ENCODE measurements around the gene BAIAP3. TPM values are rescaled to one million over a fixed set of nuclear protein-coding genes. Genes with fewer than 3 reads are reported as not detected.

Gene BAIAP3
- total RNA-seq, 1 donor from 2014 or later = 4.2 TPM

- intact Hi-C loops (cut with DNase I) = no loop called here
- H3K4me3 ChIP-seq = no peak overlapping the region
- no peaks in the 10 kb centered on the region for H3K9me3 ChIP-seq
- no peak for DNase-seq (ENCODE audit: extremely low spot score in 2 of 2)
- peaks cover 53% of the 10 kb centered on the region for H3K4me1 ChIP-seq
- H3K36me3 ChIP-seq = peaks cover 0 to 60% of the 10 kb centered on the region in 2 donors
- no peaks in the 10 kb centered on the region for H3K27me3 ChIP-seq
- no peak for TF ChIP-seq POLR2A (IDR thresholded peaks at IDR 0.05)
- no peak overlapping the region for H3K27ac ChIP-seq
Measured at GRCh38 chr16:1313721-1314369, 19.6 kb upstream of the BAIAP3 start.

DNA sequence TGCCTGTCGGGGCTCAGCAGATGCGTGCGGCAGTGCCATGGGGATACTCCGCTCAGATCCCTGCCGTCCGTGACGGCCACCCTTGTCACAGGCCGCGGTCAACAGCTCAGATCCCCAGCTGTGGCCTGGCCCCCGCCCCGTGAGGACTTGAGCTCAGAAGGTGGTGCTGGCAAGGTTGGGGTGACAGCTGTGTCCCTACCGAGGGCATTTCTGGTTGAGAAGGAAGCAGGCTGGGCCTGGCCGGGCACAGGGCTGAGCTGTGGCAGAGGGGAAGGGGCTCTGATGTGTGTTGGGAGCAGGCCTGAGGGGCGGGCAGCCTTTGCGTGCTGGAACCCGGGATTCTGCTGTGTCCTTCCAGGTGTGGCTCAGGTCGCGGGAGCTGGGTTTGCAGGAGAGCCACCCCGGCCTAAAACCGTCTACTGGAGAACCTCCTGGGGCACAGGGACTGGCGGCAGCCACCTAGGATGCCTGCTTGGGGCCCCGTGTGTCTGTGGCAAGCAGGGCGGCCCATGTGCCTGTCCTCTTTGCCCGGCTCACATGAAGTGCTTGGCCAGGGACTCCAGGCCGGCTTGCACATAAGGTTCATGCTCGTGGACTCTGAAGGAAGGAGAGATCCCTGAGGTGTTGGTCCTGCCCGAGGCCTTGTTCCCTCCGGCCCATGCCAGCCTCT is 18.9 kb upstream of the BAIAP3 start:
- peaks cover 53% of the 10 kb centered on the region for H3K4me1 ChIP-seq
- H3K9me3 ChIP-seq = no peaks in the 10 kb centered on the region
- no peaks in the 10 kb centered on the region for H3K27me3 ChIP-seq
- H3K27ac ChIP-seq = no peak overlapping the region
- TF ChIP-seq, protein P1, sequence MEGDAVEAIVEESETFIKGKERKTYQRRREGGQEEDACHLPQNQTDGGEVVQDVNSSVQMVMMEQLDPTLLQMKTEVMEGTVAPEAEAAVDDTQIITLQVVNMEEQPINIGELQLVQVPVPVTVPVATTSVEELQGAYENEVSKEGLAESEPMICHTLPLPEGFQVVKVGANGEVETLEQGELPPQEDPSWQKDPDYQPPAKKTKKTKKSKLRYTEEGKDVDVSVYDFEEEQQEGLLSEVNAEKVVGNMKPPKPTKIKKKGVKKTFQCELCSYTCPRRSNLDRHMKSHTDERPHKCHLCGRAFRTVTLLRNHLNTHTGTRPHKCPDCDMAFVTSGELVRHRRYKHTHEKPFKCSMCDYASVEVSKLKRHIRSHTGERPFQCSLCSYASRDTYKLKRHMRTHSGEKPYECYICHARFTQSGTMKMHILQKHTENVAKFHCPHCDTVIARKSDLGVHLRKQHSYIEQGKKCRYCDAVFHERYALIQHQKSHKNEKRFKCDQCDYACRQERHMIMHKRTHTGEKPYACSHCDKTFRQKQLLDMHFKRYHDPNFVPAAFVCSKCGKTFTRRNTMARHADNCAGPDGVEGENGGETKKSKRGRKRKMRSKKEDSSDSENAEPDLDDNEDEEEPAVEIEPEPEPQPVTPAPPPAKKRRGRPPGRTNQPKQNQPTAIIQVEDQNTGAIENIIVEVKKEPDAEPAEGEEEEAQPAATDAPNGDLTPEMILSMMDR (IDR thresholded peaks at IDR 0.05) = no peak
- TF ChIP-seq POLR2AphosphoS5 (IDR thresholded peaks at IDR 0.05; ENCODE audit: insufficient read depth in 1 of 2, low read depth in 1 of 2) = no peak
- no peak for TF ChIP-seq POLR2A (IDR thresholded peaks at IDR 0.05)
- peaks cover 0 to 67% of the 10 kb centered on the region in 2 donors for H3K36me3 ChIP-seq
- DNase-seq (ENCODE audit: extremely low spot score in 2 of 2) = no peak
- H3K4me3 ChIP-seq = no peak overlapping the region
- intact Hi-C loops (cut with DNase I) = no loop called here

- H3K9me3 ChIP-seq = no peaks in the 10 kb centered on the region
- peaks cover 50% of the 10 kb centered on the region for H3K4me1 ChIP-seq
- H3K27ac ChIP-seq = no peak overlapping the region
- no peak for DNase-seq (ENCODE audit: extremely low spot score in 2 of 2)
- intact Hi-C loops (cut with DNase I) = no loop called here
- peaks cover 0 to 75% of the 10 kb centered on the region in 2 donors for H3K36me3 ChIP-seq
- TF ChIP-seq POLR2A (IDR thresholded peaks at IDR 0.05) (no peak), POLR2AphosphoS5 (IDR thresholded peaks at IDR 0.05; ENCODE audit: insufficient read depth in 1 of 2, low read depth in 1 of 2) (no peak)
- TF ChIP-seq, protein P1 (IDR thresholded peaks at IDR 0.05) = no peak
- H3K4me3 ChIP-seq = no peak overlapping the region
- H3K27me3 ChIP-seq = no peaks in the 10 kb centered on the region
Measured at GRCh38 chr16:1315081-1316032, 18.1 kb upstream of the BAIAP3 start.

DNA sequence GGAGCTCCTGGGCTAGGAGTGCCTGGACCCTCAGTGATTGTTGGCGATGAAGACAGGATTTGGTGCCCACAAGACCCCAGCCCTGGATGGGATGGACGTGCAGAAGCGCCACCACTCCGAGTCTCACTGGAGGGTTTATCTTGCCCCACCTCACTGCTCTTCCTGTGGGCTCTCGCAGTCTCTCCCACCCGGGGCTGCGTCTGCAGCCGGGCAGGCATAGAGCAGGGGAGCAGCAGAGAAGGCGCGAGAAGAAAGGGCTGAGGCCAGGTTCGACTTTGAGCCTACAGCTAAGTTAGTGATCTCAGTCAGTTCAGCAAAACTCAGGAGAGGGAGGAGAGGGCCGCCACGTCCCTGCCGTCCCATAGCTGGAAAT is 17.4 kb upstream of the BAIAP3 start:
- Histone ChIP-seq H3K4me3 (no peak overlapping the region), H3K36me3 (peaks cover 0 to 82% of the 10 kb centered on the region in 2 donors), H3K9me3 (no peaks in the 10 kb centered on the region), H3K4me1 (peaks cover 43% of the 10 kb centered on the region), H3K27ac (no peak overlapping the region), H3K27me3 (no peaks in the 10 kb centered on the region)
- TF ChIP-seq POLR2A (IDR thresholded peaks at IDR 0.05) (no peak), POLR2AphosphoS5 (IDR thresholded peaks at IDR 0.05; ENCODE audit: insufficient read depth in 1 of 2, low read depth in 1 of 2) (no peak)
- TF ChIP-seq, protein P1 (IDR thresholded peaks at IDR 0.05) = no peak
- DNase-seq (ENCODE audit: extremely low spot score in 2 of 2) = no peak
- intact Hi-C loops (cut with DNase I) = no loop called here

DNA sequence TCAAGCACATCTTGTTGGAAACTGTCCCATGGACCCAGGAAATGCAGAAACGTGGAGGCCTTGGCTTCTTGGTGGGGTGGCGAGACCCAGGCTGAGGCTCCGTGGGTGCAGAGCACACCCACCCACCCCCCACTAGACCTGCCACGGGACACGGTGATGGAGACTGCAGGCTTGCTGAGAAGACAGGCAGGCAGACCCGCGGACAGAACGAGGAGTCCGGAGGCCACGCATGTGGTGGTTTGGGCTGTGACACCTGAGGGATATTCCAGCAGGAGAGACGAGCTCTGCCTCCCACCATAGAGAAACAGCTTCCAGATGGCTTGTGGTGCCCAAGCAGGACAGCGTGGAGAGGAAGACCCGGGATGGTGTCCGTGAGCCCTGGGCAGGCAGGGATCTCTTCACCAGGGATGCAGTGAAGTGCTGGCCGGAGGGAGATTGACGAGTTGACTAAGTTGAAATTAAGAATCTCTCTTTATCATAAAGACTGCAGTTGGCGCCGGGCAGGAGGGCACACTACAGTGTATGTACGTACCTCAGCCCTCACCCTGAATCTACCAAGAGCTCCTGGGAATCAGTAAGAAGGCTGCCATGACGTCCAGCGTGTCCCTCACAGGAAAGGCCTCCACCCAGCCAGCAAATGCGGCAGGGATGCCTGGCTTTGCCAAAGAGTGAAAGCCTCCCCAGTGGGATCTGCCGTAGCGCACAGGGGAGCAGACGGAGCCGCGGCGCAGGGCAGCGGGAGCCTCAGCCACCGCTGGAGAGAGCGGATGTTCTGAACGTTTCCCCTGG is 15.8 kb upstream of the BAIAP3 start:
- H3K27me3 ChIP-seq = no peaks in the 10 kb centered on the region
- intact Hi-C loops (cut with DNase I) = no loop called here
- H3K4me3 ChIP-seq = no peak overlapping the region
- TF ChIP-seq, protein P1 (IDR thresholded peaks at IDR 0.05) = no peak
- TF ChIP-seq POLR2A (IDR thresholded peaks at IDR 0.05) = no peak
- DNase-seq (ENCODE audit: extremely low spot score in 2 of 2) = no peak
- H3K9me3 ChIP-seq = no peaks in the 10 kb centered on the region
- H3K4me1 ChIP-seq = peaks cover 26% of the 10 kb centered on the region
- H3K36me3 ChIP-seq = peaks cover 0 to 95% of the 10 kb centered on the region in 2 donors
- H3K27ac ChIP-seq = no peak overlapping the region
